Smooth muscle cell (in vitro differentiated cells): ENCODE data around the gene RBM34. TPM values are rescaled to one million over a fixed set of nuclear protein-coding genes. Genes with fewer than 3 reads are reported as not detected.
"Not testable (repeated sequence)": the region's sequence is repeated elsewhere in the genome, so short reads cannot be mapped to it uniquely, and the experiment has no call there.

Experiments used
- DNase-seq: peaks from one replicate; lab custom pipeline; 2025; ENCODE audit not compliant: unreplicated experiment; lab: John Stamatoyannopoulos, UW
- H2AFZ ChIP-seq: fragments of 200-600 bp; sonication (generic); 2 replicates; pipeline ENCODE4 v1.6.0; 2016; ENCODE audit warnings: antibody characterized with exemption, low read depth, mild to moderate bottlenecking
- H3F3A ChIP-seq: fragments of 200-600 bp; sonication (generic); 2 replicates; pipeline ENCODE4 v1.6.0; 2017; ENCODE audit warnings: antibody characterized with exemption, low read depth
- H3K27ac ChIP-seq: fragments of 200-600 bp; sonication (generic); 2 replicates; pipeline ENCODE4 v1.5.1; 2016; ENCODE audit warnings: low read depth, mild to moderate bottlenecking
- H3K27me3 ChIP-seq: fragments of 200-600 bp; sonication (generic); 2 replicates; pipeline ENCODE4 v1.6.1; 2016; ENCODE audit warnings: low read depth, mild to moderate bottlenecking
- H3K36me3 ChIP-seq: fragments of 200-600 bp; sonication (generic); 2 replicates; pipeline ENCODE4 v1.5.1; 2016; ENCODE audit warnings: low read depth
- H3K4me1 ChIP-seq: fragments of 200-600 bp; sonication (generic); 2 replicates; pipeline ENCODE4 v1.5.1; 2016; ENCODE audit warnings: low read depth
- H3K4me2 ChIP-seq: fragments of 200-600 bp; sonication (generic); 2 replicates; pipeline ENCODE4 v1.6.0; 2016; ENCODE audit warnings: mild to moderate bottlenecking
- H3K4me3 ChIP-seq: fragments of 200-600 bp; sonication (generic); 2 replicates; pipeline ENCODE4 v1.5.1; 2016; ENCODE audit warnings: mild to moderate bottlenecking
- H3K79me2 ChIP-seq: fragments of 200-600 bp; sonication (generic); 2 replicates; pipeline ENCODE4 v1.6.0; 2016; ENCODE audit warnings: low read depth, mild to moderate bottlenecking
- H3K9ac ChIP-seq: fragments of 200-600 bp; sonication (generic); 2 replicates; pipeline ENCODE4 v1.6.0; 2016; ENCODE audit warnings: low read depth
- H3K9me3 ChIP-seq: fragments of 200-600 bp; sonication (generic); replicated peaks from 2 replicates; pipeline ENCODE4 v1.5.1; 2016; ENCODE audit warnings: low read depth
- H4K20me1 ChIP-seq: fragments of 200-600 bp; sonication (generic); 2 replicates; pipeline ENCODE4 v1.6.0; 2016; ENCODE audit warnings: low read depth
- WGBS: methylation state at CpG from one replicate; pipeline ENCODE4 v1.1.7; 2016; ENCODE audit warnings: low lambda C conversion rate; 5-methylcytosine and 5-hydroxymethylcytosine counted together
- microRNA-seq: library from miRNA; unstranded; fragments of <30 nt; microRNA quantifications from one replicate; pipeline ENCODE4, GENCODE V29; 2016; ENCODE audit warnings: borderline number of aligned reads
- polyA plus RNA-seq: library from polyadenylated mRNA; unstranded; fragments of >200 nt; fragmentation: Nextera tagmentation; extraction: Ambion mirVana; gene quantifications from 2 replicates; pipeline ENCODE4 v1.2.1, GENCODE V29; 2016
- small RNA-seq: library from RNA; depleted of rRNA; stranded (forward); fragments of <200 nt; gene quantifications from one replicate; pipeline ENCODE3, GENCODE V24; 2014
- total RNA-seq: library from RNA; depleted of rRNA; stranded (reverse); fragments of >200 nt; gene quantifications from 2 replicates; pipeline ENCODE4 v1.2.3, GENCODE V29; 2014
- TF ChIP-seq, protein P1 (sequence below): fragments of 200-600 bp; sonication (generic); IDR thresholded peaks from 2 replicates; pipeline ENCODE4 v1.5.1; 2017; ENCODE audit warnings: borderline replicate concordance, mild to moderate bottlenecking, antibody characterized with exemption; ENCODE audit not compliant: insufficient read depth, poor library complexity, severe bottlenecking

The RBM34 gene
- total and polyA plus RNA-seq, 2 experiments from 2014 or later, result 59.9 to 68.0 TPM

DNA sequence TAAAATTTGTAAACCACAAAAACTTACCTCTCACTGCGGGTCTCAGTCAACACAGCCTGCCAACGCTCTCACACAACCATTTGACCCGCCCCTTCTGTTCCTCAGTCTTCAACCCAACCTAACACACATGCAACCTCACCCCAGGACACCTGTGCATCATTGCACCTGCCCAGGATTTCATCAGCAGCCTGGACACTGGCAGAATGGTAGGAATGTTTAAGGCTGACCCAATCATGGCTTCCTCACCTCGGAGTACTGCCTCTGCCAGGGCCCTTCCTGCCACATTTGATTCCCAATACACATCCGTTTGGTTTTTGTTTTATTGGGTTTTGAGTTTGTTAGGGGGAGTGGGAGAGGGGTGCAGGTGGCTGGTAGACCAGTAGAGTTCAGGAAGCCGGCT lies 73.1 kb downstream of the RBM34 start:
- H3F3A ChIP-seq, result peaks cover 3% of the 10 kb centered on the region
- H3K4me1 ChIP-seq, result peaks cover 14% of the 10 kb centered on the region
- no peaks in the 10 kb centered on the region for H4K20me1 ChIP-seq
- H3K4me3 ChIP-seq, result no peak overlapping the region
- no peaks in the 10 kb centered on the region for H3K36me3 ChIP-seq
- DNase-seq, result no peak
- H3K9ac ChIP-seq, result no peak overlapping the region
- no peaks in the 10 kb centered on the region for H3K9me3 ChIP-seq
- H3K27me3 ChIP-seq, result no peaks in the 10 kb centered on the region
- WGBS, result 91% methylated on average over 6 of the region's 6 CpGs
- no peak overlapping the region for H3K4me2 ChIP-seq
- TF ChIP-seq, protein P1, sequence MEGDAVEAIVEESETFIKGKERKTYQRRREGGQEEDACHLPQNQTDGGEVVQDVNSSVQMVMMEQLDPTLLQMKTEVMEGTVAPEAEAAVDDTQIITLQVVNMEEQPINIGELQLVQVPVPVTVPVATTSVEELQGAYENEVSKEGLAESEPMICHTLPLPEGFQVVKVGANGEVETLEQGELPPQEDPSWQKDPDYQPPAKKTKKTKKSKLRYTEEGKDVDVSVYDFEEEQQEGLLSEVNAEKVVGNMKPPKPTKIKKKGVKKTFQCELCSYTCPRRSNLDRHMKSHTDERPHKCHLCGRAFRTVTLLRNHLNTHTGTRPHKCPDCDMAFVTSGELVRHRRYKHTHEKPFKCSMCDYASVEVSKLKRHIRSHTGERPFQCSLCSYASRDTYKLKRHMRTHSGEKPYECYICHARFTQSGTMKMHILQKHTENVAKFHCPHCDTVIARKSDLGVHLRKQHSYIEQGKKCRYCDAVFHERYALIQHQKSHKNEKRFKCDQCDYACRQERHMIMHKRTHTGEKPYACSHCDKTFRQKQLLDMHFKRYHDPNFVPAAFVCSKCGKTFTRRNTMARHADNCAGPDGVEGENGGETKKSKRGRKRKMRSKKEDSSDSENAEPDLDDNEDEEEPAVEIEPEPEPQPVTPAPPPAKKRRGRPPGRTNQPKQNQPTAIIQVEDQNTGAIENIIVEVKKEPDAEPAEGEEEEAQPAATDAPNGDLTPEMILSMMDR, result no peak
- no peak overlapping the region for H2AFZ ChIP-seq
- no peaks in the 10 kb centered on the region for H3K79me2 ChIP-seq
- H3K27ac ChIP-seq, result no peak overlapping the region

DNA sequence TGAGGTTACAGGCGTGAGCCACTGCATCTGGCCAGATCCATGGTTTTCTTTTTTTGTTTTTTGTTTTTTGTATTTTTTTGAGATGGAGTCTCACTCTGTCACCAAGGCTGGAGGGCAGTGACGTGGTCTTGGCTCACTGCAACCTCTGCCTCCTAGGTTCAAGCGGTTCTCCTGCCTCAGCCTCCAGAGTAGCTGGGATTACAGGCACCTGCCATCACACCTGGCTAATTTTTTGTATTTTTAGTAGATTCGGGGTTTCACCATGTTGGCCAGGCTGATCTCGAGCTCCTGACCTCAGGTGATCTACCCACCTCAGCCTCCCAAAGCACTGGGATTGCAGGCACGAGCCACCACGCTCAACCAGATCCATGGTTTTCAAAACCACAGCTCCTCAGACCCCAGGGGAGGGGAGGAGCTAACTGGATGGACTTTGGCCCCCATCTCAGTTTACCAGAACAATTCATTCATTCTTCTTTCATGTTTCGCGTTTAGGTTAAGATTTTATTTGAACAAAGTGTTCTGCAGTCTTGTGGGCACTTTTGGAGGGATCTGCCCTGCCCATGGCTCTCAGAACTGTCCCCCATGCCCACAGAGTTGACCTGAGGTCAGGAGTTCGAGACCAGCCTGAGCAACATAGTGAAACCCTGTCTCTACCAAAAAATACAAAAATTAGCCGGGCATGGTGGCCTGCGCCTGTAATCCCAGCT lies 75.5 kb downstream of the RBM34 start:
- H3K9ac ChIP-seq, H3K27ac ChIP-seq, H2AFZ ChIP-seq, H3K4me2 ChIP-seq, DNase-seq, H3K9me3 ChIP-seq, H3K79me2 ChIP-seq, H3K27me3 ChIP-seq, H3K36me3 ChIP-seq, H4K20me1 ChIP-seq, H3K4me3 ChIP-seq: not testable (repeated sequence)
- Histone ChIP-seq H3K4me1 (peaks cover 12% of the 10 kb centered on the region), H3F3A (peaks cover 11% of the 10 kb centered on the region)
- 98% methylated on average over 12 of the region's 12 CpGs for WGBS

Small RNAs within 50 kb of the gene (microRNA-seq; reads per million reads assigned to microRNA genes)
- gene MIR4753, result not detected

Small RNAs within 50 kb of the gene (small RNA-seq; reads per million reads assigned to genes)
- not detected for gene AL732292.1
- not detected for gene MIR4753
- gene SNORA14B, result 12.9 reads per million, percentile 82 among the genes with 10 or more reads in this experiment

Other genes starting within 250 kb of the RBM34 start
- gene TOMM20, start 32.4 kb downstream of the RBM34 start, total RNA-seq, result 82.1 and 88.7 TPM in 2 replicates
- 46.1 and 71.3 TPM in 2 replicates for gene TOMM20, start 32.4 kb downstream of the RBM34 start, polyA plus RNA-seq
- 33.2 and 40.3 TPM in 2 replicates for gene ARID4B, start 166.9 kb upstream of the RBM34 start, total RNA-seq
- gene ARID4B, start 166.9 kb upstream of the RBM34 start, polyA plus RNA-seq, result 29.0 and 39.1 TPM in 2 replicates
- gene GGPS1, start 167.3 kb upstream of the RBM34 start, total RNA-seq, result 41.3 and 45.8 TPM in 2 replicates
- gene GGPS1, start 167.3 kb upstream of the RBM34 start, polyA plus RNA-seq, result 47.5 and 48.1 TPM in 2 replicates
- 24.0 and 31.1 TPM in 2 replicates for gene TBCE, start 206.2 kb upstream of the RBM34 start, total RNA-seq
- 28.4 and 30.5 TPM in 2 replicates for gene TBCE, start 206.2 kb upstream of the RBM34 start, polyA plus RNA-seq